K562 (cell line): ENCODE measurements around the gene SMCHD1. TPM values are rescaled to one million over a fixed set of nuclear protein-coding genes. Genes with fewer than 3 reads are reported as not detected.
A peak's percentile ranks its signal among the peaks of the same experiment; 100 is the strongest.

Source experiments
- ATAC-seq: fragments of 200-7000 bp; cut with Tn5 transposase; 3 replicates; pipeline ENCODE4 v1.9.1; 2020; ENCODE audit warnings: moderate library complexity
- BruUV-seq: library from RNA; stranded (reverse); fragments of 400-500 nt; replicated peaks from 2 replicates; lab custom pipeline; 2021; lab: Mats Ljungman, UMichigan
- CTCF ChIA-PET: fragments of 300-600 bp; formaldehyde crosslinking; extraction: SDS; loops from one replicate; lab custom pipeline; 2021; ENCODE audit warnings: low intra/inter-chr PET ratio; lab: Yijun Ruan, JAX
- POLR2A ChIA-PET: fragments of 300-600, 350-650 bp; sonication (Branson Sonifier 250); formaldehyde crosslinking; extraction: SDS; loops from one replicate; lab custom pipeline; 2021; ENCODE audit warnings: antibody characterized with exemption, inconsistent platforms; lab: Yijun Ruan, JAX
- DNase-seq, 4 experiments: peaks; one replicate each; pipeline versions ENCODE4 v3.0.0 to v3.0.0-alpha.2; 2011 to 2018; ENCODE audit warnings: low spot score in 3 of 4, mixed read lengths in 3 of 4; ENCODE audit errors: extremely low read depth in 1 of 4
- FAIRE-seq: peaks from 2 replicates; lab custom pipeline; 2011; peaks lifted over from hg19 to GRCh38; lab: Jason Lieb, UNC
- H2AFZ ChIP-seq: 2 replicates; pipeline ENCODE4 v1.6.0; 2011; ENCODE audit warnings: low read depth, low read length, control low read depth, inconsistent platforms
- H3K27ac ChIP-seq: fragments of 200-600 bp; 3 replicates; pipeline ENCODE4 v1.8.0; 2011; ENCODE audit warnings: low read depth, mild to moderate bottlenecking, control low read depth, inconsistent platforms, low read length, moderate library complexity, mixed read lengths; ENCODE audit errors: extremely low read depth
- H3K27me3 ChIP-seq, 2 experiments: fragments of 300-600 bp in 1 of 2; 2 replicates in 1 of 2; 3 replicates in 1 of 2; pipeline versions ENCODE4 v1.6.0 to v1.8.0; 2011; ENCODE audit warnings: inconsistent platforms in 2 of 2, low read length in 2 of 2, mild to moderate bottlenecking in 1 of 2, mixed read lengths in 1 of 2, moderate library complexity in 1 of 2; ENCODE audit not compliant: control insufficient read depth in 2 of 2, insufficient read depth in 2 of 2
- H3K36me3 ChIP-seq: fragments of 300-600 bp; 3 replicates; pipeline ENCODE4 v1.8.0; 2011; ENCODE audit warnings: mild to moderate bottlenecking, low read length, inconsistent platforms; ENCODE audit not compliant: control insufficient read depth, insufficient read depth
- H3K4me1 ChIP-seq, 2 experiments: fragments of 200-600 bp in 1 of 2; replicated peaks in 1 of 2; 2 replicates in 1 of 2; 3 replicates in 1 of 2; pipeline versions ENCODE4 v1.5.1 to v1.8.0; 2011; ENCODE audit warnings: inconsistent platforms in 2 of 2, low read length in 2 of 2, mild to moderate bottlenecking in 1 of 2, mixed read lengths in 1 of 2, moderate library complexity in 1 of 2; ENCODE audit not compliant: control insufficient read depth in 2 of 2, insufficient read depth in 2 of 2
- H3K4me2 ChIP-seq: 2 replicates; pipeline ENCODE4 v1.6.1; 2011; ENCODE audit warnings: low read length, control low read depth, inconsistent platforms, mixed read lengths; ENCODE audit not compliant: insufficient read depth
- H3K4me3 ChIP-seq: fragments of 200-600 bp; sonication (generic), shearing (Covaris generic); 2 replicates; pipeline ENCODE4 v1.5.1; 2016; ENCODE audit warnings: control low read depth, inconsistent platforms
- H3K79me2 ChIP-seq: fragments of 200-600 bp; 3 replicates; pipeline ENCODE4 v1.8.0; 2011; ENCODE audit warnings: low read length, inconsistent platforms; ENCODE audit not compliant: control insufficient read depth, insufficient read depth
- H3K9ac ChIP-seq, 2 experiments: 2 replicates each; pipeline versions ENCODE4 v1.6.0 to v1.6.1; 2011; ENCODE audit warnings: low read depth in 2 of 2, low read length in 2 of 2, control low read depth in 1 of 2, inconsistent platforms in 1 of 2, mild to moderate bottlenecking in 1 of 2, mixed read lengths in 1 of 2; ENCODE audit not compliant: insufficient read depth in 1 of 2
- H3K9me1 ChIP-seq: one replicate; pipeline ENCODE4 v1.6.0; 2011; ENCODE audit warnings: inconsistent platforms, mild to moderate bottlenecking, low read length, moderate library complexity; ENCODE audit not compliant: control insufficient read depth, insufficient read depth
- H3K9me3 ChIP-seq: replicated peaks from 2 replicates; pipeline ENCODE4 v1.5.1; 2011; ENCODE audit warnings: low read depth, low read length, inconsistent platforms; ENCODE audit not compliant: control insufficient read depth, insufficient read depth
- H4K20me1 ChIP-seq: replicated peaks from 2 replicates; pipeline ENCODE4 v1.6.1; 2011; ENCODE audit warnings: low read length, inconsistent platforms, mixed read lengths; ENCODE audit not compliant: control insufficient read depth, insufficient read depth
- BCOR ChIP-seq: fragments of 450-650 bp; IDR thresholded peaks from 2 replicates; pipeline ENCODE4 v1.6.1; 2016
- GABPB2 ChIP-seq: fragments of 250-450 bp; sonication (Bioruptor Pico); conservative IDR thresholded peaks from 2 replicates; pipeline ENCODE4 v1.5.1; 2021; ENCODE audit warnings: mild to moderate bottlenecking
- KLF16 ChIP-seq: IDR thresholded peaks from 2 replicates; pipeline ENCODE4 v1.6.1; 2016; ENCODE audit warnings: antibody characterized with exemption
- RBFOX2 ChIP-seq: fragments of 200-400 bp; formaldehyde crosslinking; IDR thresholded peaks from 2 replicates; pipeline ENCODE4 v1.6.1; 2017; ENCODE audit warnings: low read depth, mild to moderate bottlenecking, low read length, moderate library complexity
- in situ Hi-C: fragments of 300-500 bp; cut with MboI; formaldehyde crosslinking; loops from 4 replicates; pipeline ENCODE4 v1.15.0; 2018; ENCODE audit warnings: inconsistent platforms, mixed read lengths
- intact Hi-C: fragments of 100-400 bp; cut with micrococcal nuclease; formaldehyde crosslinking; loops from 2 replicates; pipeline ENCODE4 v1.14.2; 2022
- polyA plus RNA-seq, 8 experiments: library from polyadenylated mRNA; depleted of rRNA in 4 of 8; stranded (reverse) in 5 of 8; unstranded in 3 of 8; fragments of >200 nt; fragmentation: Nextera tagmentation in 2 of 8; fragmentation: Illumina TruSeq in 1 of 8; extraction: Ambion mirVana in 2 of 8; extraction: Trizol in 1 of 8; gene quantifications; 2 replicates each; pipeline versions ENCODE4 v1.2.1 to v1.2.3, GENCODE V29; 2011 to 2014; ENCODE audit warnings: inconsistent platforms in 1 of 8, missing spikeins in 1 of 8
- total RNA-seq, 7 experiments: library from RNA; depleted of rRNA in 6 of 7; stranded (reverse); fragments of >200 nt in 6 of 7; fragmentation: Illumina TruSeq in 2 of 7; extraction: Trizol in 2 of 7; gene quantifications; 2 replicates each; pipeline versions ENCODE4 v1.2.1 to v1.2.3, GENCODE V29; 2011 to 2021; ENCODE audit warnings: low replicate concordance in 1 of 7
- TF ChIP-seq, protein P1 (sequence below): fragments of 450-650 bp; formaldehyde crosslinking; IDR thresholded peaks from 2 replicates; pipeline ENCODE4 v1.4.0; 2020; ENCODE audit warnings: mild to moderate bottlenecking, mixed read lengths
- TF ChIP-seq, protein P2 (sequence below): fragments of 250-450 bp; sonication (Bioruptor Pico); IDR thresholded peaks from 2 replicates; pipeline ENCODE4 v1.5.0; 2021
- TF ChIP-seq, protein P3 (sequence below): IDR thresholded peaks from 2 replicates; pipeline ENCODE4 v1.6.1; 2012; ENCODE audit warnings: low read depth, low read length, improper control_type of control experiment, borderline replicate concordance

SMCHD1 gene
- total and polyA plus RNA-seq, 9 of the 15 experiments (the other 6 are each of a cell fraction or from before 2014, with no cell fraction given): 6.3 to 144 (median 72.7) TPM

DNA sequence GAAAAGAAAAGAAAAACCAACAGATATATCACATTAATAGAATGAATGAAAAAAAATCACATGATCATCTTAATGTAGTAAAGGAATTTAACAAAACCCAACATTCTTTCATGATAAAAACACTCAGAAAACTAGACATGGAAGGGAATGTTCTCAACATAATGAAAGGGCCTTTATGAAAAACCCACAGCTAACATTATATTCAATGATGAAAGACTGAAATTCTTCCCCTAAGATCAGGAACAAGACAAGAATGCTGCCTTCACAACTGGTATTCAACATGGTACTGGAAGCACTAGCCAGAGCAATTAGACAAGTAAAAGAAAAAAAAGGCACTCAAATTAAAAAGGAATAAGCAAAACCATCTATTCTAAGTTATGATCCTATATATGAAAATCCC, 162.8 kb downstream of the SMCHD1 start:
- Histone ChIP-seq H3K4me3 (no peak overlapping the region), H3K36me3 (no peaks in the 10 kb centered on the region), H3K9me1 (no peaks in the 10 kb centered on the region), H3K79me2 (no peaks in the 10 kb centered on the region), H3K9ac (no peak overlapping the region), H3K27ac (no peak overlapping the region), H3K27me3 (no peaks in the 10 kb centered on the region), H3K4me2 (no peak overlapping the region), H3K9me3 (no peaks in the 10 kb centered on the region; the same call in 1 of the 2 replicates), H2AFZ (no peak overlapping the region), H3K4me1 (no peaks in the 10 kb centered on the region), H4K20me1 (no peaks in the 10 kb centered on the region)
- in situ Hi-C loops (no loop called here), intact Hi-C loops (no loop called here)
- FAIRE-seq (no peak), DNase-seq (no peak), ATAC-seq (no peak)
- POLR2A ChIA-PET: interaction anchor here (1.5 kb wide), 1 partner anchor 12 kb away, joined by 4 read pairs; no protein-coding TSS in a partner anchor
- CTCF ChIA-PET: no interaction called here
- no TSS peak for BruUV-seq
- TF ChIP-seq KLF16 (no peak), BCOR (no peak), RBFOX2 (no peak), GABPB2 (CRISPR knock-in tag) (no peak)
- TF ChIP-seq, protein P1, sequence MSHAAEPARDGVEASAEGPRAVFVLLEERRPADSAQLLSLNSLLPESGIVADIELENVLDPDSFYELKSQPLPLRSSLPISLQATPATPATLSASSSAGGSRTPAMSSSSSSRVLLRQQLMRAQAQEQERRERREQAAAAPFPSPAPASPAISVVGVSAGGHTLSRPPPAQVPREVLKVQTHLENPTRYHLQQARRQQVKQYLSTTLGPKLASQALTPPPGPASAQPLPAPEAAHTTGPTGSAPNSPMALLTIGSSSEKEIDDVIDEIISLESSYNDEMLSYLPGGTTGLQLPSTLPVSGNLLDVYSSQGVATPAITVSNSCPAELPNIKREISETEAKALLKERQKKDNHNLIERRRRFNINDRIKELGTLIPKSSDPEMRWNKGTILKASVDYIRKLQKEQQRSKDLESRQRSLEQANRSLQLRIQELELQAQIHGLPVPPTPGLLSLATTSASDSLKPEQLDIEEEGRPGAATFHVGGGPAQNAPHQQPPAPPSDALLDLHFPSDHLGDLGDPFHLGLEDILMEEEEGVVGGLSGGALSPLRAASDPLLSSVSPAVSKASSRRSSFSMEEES (CRISPR knock-in tag): peak; percentile 43; the same call in 1 of the 2 replicates
- TF ChIP-seq, protein P2, sequence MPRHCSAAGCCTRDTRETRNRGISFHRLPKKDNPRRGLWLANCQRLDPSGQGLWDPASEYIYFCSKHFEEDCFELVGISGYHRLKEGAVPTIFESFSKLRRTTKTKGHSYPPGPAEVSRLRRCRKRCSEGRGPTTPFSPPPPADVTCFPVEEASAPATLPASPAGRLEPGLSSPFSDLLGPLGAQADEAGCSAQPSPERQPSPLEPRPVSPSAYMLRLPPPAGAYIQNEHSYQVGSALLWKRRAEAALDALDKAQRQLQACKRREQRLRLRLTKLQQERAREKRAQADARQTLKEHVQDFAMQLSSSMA: no peak
- TF ChIP-seq, protein P3, sequence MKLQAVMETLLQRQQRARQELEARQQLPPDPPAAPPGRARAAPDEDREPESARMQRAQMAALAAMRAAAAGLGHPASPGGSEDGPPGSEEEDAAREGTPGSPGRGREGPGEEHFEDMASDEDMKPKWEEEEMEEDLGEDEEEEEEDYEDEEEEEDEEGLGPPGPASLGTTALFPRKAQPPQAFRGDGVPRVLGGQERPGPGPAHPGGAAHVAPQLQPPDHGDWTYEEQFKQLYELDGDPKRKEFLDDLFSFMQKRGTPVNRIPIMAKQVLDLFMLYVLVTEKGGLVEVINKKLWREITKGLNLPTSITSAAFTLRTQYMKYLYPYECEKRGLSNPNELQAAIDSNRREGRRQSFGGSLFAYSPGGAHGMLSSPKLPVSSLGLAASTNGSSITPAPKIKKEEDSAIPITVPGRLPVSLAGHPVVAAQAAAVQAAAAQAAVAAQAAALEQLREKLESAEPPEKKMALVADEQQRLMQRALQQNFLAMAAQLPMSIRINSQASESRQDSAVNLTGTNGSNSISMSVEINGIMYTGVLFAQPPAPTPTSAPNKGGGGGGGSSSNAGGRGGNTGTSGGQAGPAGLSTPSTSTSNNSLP: no peak
